Liver (tissue), 9 donors: ENCODE results near the gene TREML2. TPM values are rescaled to one million over a fixed set of nuclear protein-coding genes. Genes with fewer than 3 reads are reported as not detected.

ENCODE experiments used
- DNase-seq: peaks from one replicate; pipeline ENCODE4 v3.0.0-alpha.2; 2017; ENCODE audit warnings: low spot score
- H3K27ac ChIP-seq, 2 donors: one replicate each; pipeline ENCODE4 v1.7.0; 2013; ENCODE audit warnings: inconsistent platforms in 2 of 2, low read length in 2 of 2, control low read depth in 1 of 2, low read depth in 1 of 2, mild to moderate bottlenecking in 1 of 2
- H3K27me3 ChIP-seq, 4 donors: one replicate each; pipeline versions ENCODE4 v1.6.1 to v1.7.0; 2013; ENCODE audit warnings: low read length in 3 of 4, inconsistent platforms in 1 of 4, mild to moderate bottlenecking in 1 of 4, moderate library complexity in 1 of 4; ENCODE audit not compliant: control insufficient read depth in 4 of 4, insufficient read depth in 4 of 4
- H3K36me3 ChIP-seq, 4 donors: one replicate each; pipeline versions ENCODE4 v1.6.1 to v1.7.0; 2013; ENCODE audit warnings: low read length in 3 of 4, mild to moderate bottlenecking in 3 of 4, low read depth in 1 of 4, moderate library complexity in 1 of 4; ENCODE audit not compliant: control insufficient read depth in 4 of 4, insufficient read depth in 3 of 4
- H3K4me1 ChIP-seq, 4 donors: one replicate each; pipeline versions ENCODE4 v1.6.1 to v1.7.0; 2013; ENCODE audit warnings: low read length in 3 of 4, mild to moderate bottlenecking in 3 of 4, moderate library complexity in 1 of 4; ENCODE audit not compliant: control insufficient read depth in 4 of 4, insufficient read depth in 4 of 4
- H3K4me3 ChIP-seq, 3 donors: one replicate each; pipeline versions ENCODE4 v1.6.1 to v1.7.0; 2013; ENCODE audit warnings: low read length in 3 of 3, control low read depth in 1 of 3, low read depth in 1 of 3, mild to moderate bottlenecking in 1 of 3
- H3K9ac ChIP-seq, 2 donors: one replicate each; pipeline ENCODE4 v1.7.0; 2013; ENCODE audit warnings: low read length in 2 of 2, mild to moderate bottlenecking in 2 of 2, moderate library complexity in 2 of 2, control low read depth in 1 of 2, low read depth in 1 of 2
- H3K9me3 ChIP-seq, 4 donors: one replicate each; pipeline versions ENCODE4 v1.6.1 to v1.7.0; 2013; ENCODE audit warnings: low read length in 3 of 4; ENCODE audit not compliant: control insufficient read depth in 4 of 4
- ATF3 ChIP-seq: IDR thresholded peaks from 2 replicates; pipeline ENCODE4 v1.6.1; 2016; ENCODE audit warnings: antibody characterized with exemption
- EGR1 ChIP-seq, 2 donors: IDR thresholded peaks; 2 replicates each; pipeline ENCODE4 v1.6.1; 2016 to 2018; ENCODE audit warnings: antibody characterized with exemption in 2 of 2, low read depth in 2 of 2
- FOXA1 ChIP-seq: IDR thresholded peaks from 2 replicates; pipeline ENCODE4 v1.6.1; 2016; ENCODE audit warnings: antibody characterized with exemption
- FOXA2 ChIP-seq: IDR thresholded peaks from 2 replicates; pipeline ENCODE4 v1.6.1; 2016; ENCODE audit warnings: antibody characterized with exemption
- GABPA ChIP-seq, 2 donors: IDR thresholded peaks in 1 of 2; conservative IDR thresholded peaks in 1 of 2; 2 replicates each; pipeline ENCODE4 v1.6.1; 2016; ENCODE audit warnings: antibody characterized with exemption in 2 of 2, mild to moderate bottlenecking in 1 of 2, moderate library complexity in 1 of 2
- HNF4A ChIP-seq, 2 donors: conservative IDR thresholded peaks; 2 replicates each; pipeline ENCODE4 v1.6.1; 2016; ENCODE audit warnings: antibody characterized with exemption in 2 of 2, mild to moderate bottlenecking in 2 of 2
- HNF4G ChIP-seq: IDR thresholded peaks from 2 replicates; pipeline ENCODE4 v1.6.1; 2016; ENCODE audit warnings: antibody characterized with exemption
- JUND ChIP-seq, 2 donors: IDR thresholded peaks; 2 replicates each; pipeline ENCODE4 v1.6.1; 2016; ENCODE audit warnings: antibody characterized with exemption in 2 of 2
- MAX ChIP-seq: IDR thresholded peaks from 2 replicates; pipeline ENCODE4 v1.6.1; 2016; ENCODE audit warnings: antibody characterized with exemption
- RAD21 ChIP-seq, 2 donors: IDR thresholded peaks; 2 replicates each; pipeline ENCODE4 v1.6.1; 2016; ENCODE audit warnings: antibody characterized with exemption in 2 of 2, mild to moderate bottlenecking in 2 of 2
- RXRA ChIP-seq, 2 donors: IDR thresholded peaks; 2 replicates each; pipeline ENCODE4 v1.6.1; 2017 to 2018; ENCODE audit warnings: antibody characterized with exemption in 2 of 2, mild to moderate bottlenecking in 1 of 2
- SP1 ChIP-seq: IDR thresholded peaks from 2 replicates; pipeline ENCODE4 v1.6.1; 2018; ENCODE audit warnings: antibody characterized with exemption, mild to moderate bottlenecking
- TAF1 ChIP-seq: conservative IDR thresholded peaks from 2 replicates; pipeline ENCODE4 v1.6.1; 2016; ENCODE audit warnings: antibody characterized with exemption, mild to moderate bottlenecking
- YY1 ChIP-seq: IDR thresholded peaks from 2 replicates; pipeline ENCODE4 v1.6.1; 2016; ENCODE audit warnings: antibody characterized with exemption, mild to moderate bottlenecking
- ZBTB33 ChIP-seq: IDR thresholded peaks from 2 replicates; pipeline ENCODE4 v1.6.1; 2016; ENCODE audit warnings: antibody characterized with exemption
- WGBS: extraction: QIAGEN DNeasy Blood & Tissue Kit; methylation state at CpG from one replicate; pipeline ENCODE4 v1.1.7; 2013; 5-methylcytosine and 5-hydroxymethylcytosine counted together
- polyA plus RNA-seq, 2 donors: library from polyadenylated mRNA; stranded (reverse) in 1 of 2; unstranded in 1 of 2; fragments of 200-250 nt in 1 of 2; fragments of >200 nt in 1 of 2; fragmentation: Nextera tagmentation in 1 of 2; extraction: Ambion mirVana in 1 of 2; gene quantifications; one replicate each; pipeline versions ENCODE4 v1.2.1 to v1.2.3, GENCODE V29; 2013 to 2015
- total RNA-seq, 2 donors: library from RNA; depleted of rRNA; stranded (reverse); fragments of >200 nt; gene quantifications; one replicate each; pipeline ENCODE4 v1.2.3, GENCODE V29; 2014
- TF ChIP-seq, protein P1 (sequence below): fragments of 150-350 bp; IDR thresholded peaks from 2 replicates; pipeline ENCODE4 v1.5.1; 2017; ENCODE audit warnings: improper control_type of control experiment, low read depth, low read length; ENCODE audit not compliant: missing input control
- TF ChIP-seq, protein P2 (sequence below): IDR thresholded peaks from 2 replicates; pipeline ENCODE4 v1.6.1; 2016; ENCODE audit warnings: antibody characterized with exemption, mild to moderate bottlenecking
- donor health status: healthy.
- donor health status: healthy.
- donor health status: healthy.
- donor health status: healthy.
- donor health status: healthy.

TREML2 gene
- total and polyA plus RNA-seq, 4 donors = 0.03 to 9.8 (median 0.23) TPM

GRCh38 chr6:41155132-41155805, 45.7 kb downstream of the TREML2 start (continued):
- TF ChIP-seq ZBTB33 (no peak), FOXA2 (no peak)

DNA sequence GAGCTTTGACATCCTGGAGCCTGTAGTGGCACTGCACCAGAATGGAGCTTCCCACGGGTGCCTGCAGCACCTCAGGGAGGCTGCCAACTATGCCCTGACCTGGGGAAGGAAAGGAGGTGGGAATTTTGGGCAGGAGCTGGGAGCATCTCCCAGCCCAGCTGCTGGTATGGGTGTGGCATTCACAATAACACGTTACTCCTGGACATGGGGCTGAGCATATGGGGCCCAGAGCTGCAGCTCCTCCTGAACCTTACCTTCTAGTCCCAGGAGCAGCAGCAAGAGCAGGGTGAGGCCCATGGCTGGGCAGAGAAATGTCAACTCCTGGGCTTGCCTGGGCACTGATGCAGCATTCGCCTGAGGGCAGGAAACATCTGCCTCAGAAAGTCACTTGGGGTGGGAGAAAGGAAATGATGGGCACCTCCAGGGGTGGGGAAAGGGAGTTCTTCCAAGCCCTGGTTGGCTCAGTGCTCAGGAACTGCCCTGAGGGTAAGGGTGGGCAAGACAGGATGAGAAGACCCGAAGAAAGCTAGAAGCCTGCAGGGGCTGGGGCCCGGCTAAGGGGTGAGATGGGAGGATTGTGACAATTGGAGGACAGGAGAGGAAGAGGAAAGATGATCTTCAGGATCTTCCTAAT, 46.8 kb downstream of the TREML2 start, which contains the start of gene TREML1:
TREML1 (minus strand) TSS at position 356 of the 634 bp plus-strand sequence; CDS start at position 297, 59 bp downstream.
- 73% methylated on average over 5 of the region's 5 CpGs for WGBS
- Histone ChIP-seq H3K4me1 (no peaks in the 10 kb centered on the region), H3K4me3 (no peak within 1 kb of the TSS), H3K27me3 (no peaks in the 10 kb centered on the region), H3K27ac (no peak within 1 kb of the TSS), H3K9me3 (no peaks in the 10 kb centered on the region), H3K36me3 (peaks cover 0 to under 1% (median 0%) of the 10 kb centered on the region in 4 donors), H3K9ac (no peak within 1 kb of the TSS)
- no peak for DNase-seq
- TF ChIP-seq FOXA2 (no peak), GABPA (IDR thresholded peaks at IDR 0.05 in 1 of 2, conservative IDR thresholded peaks at IDR 0.05 in 1 of 2) (no peak), SP1 (no peak), HNF4G (no peak), FOXA1 (no peak), EGR1 (IDR thresholded peaks at IDR 0.05; ENCODE audit: low read depth in 2 of 2) (no peak), TAF1 (no peak), HNF4A (conservative IDR thresholded peaks at IDR 0.05) (no peak), ATF3 (no peak), MAX (no peak), RAD21 (IDR thresholded peaks at IDR 0.05) (no peak), JUND (IDR thresholded peaks at IDR 0.05) (no peak), YY1 (no peak)
- TF ChIP-seq, protein P1, sequence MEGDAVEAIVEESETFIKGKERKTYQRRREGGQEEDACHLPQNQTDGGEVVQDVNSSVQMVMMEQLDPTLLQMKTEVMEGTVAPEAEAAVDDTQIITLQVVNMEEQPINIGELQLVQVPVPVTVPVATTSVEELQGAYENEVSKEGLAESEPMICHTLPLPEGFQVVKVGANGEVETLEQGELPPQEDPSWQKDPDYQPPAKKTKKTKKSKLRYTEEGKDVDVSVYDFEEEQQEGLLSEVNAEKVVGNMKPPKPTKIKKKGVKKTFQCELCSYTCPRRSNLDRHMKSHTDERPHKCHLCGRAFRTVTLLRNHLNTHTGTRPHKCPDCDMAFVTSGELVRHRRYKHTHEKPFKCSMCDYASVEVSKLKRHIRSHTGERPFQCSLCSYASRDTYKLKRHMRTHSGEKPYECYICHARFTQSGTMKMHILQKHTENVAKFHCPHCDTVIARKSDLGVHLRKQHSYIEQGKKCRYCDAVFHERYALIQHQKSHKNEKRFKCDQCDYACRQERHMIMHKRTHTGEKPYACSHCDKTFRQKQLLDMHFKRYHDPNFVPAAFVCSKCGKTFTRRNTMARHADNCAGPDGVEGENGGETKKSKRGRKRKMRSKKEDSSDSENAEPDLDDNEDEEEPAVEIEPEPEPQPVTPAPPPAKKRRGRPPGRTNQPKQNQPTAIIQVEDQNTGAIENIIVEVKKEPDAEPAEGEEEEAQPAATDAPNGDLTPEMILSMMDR = no peak

DNA sequence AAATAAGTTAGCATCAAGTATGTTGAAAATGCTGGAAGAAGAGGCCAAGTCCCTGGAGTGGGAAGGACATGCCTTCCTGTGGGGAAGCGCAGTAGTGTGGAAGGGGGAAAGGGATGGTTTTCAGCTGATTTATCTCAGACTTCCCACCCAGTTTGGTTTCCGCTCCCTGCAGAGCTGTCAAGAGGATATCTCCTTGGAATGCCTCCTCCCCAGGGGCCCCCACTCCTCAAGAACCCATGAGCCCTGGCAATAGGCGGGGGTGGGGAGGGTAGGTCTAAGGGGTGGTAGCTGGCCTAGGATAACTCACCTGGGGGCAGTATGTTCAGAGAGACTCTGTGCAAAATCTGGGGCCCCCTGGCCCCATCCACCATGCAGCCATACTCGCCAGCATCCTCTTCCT, 47.5 kb downstream of the TREML2 start:
- H3K9me3 ChIP-seq = no peaks in the 10 kb centered on the region
- H3K9ac ChIP-seq = no peak overlapping the region
- no peak overlapping the region for H3K27ac ChIP-seq
- DNase-seq = no peak
- no peaks in the 10 kb centered on the region for H3K4me1 ChIP-seq
- WGBS = 86% methylated on average over 4 of the region's 4 CpGs
- H3K27me3 ChIP-seq = no peaks in the 10 kb centered on the region
- no peak overlapping the region for H3K4me3 ChIP-seq
- peaks cover 0 to 2% (median 0%) of the 10 kb centered on the region in 4 donors for H3K36me3 ChIP-seq
- TF ChIP-seq FOXA2 (no peak), ATF3 (no peak), RXRA (IDR thresholded peaks at IDR 0.05) (no peak), TAF1 (no peak), SP1 (no peak), YY1 (no peak), FOXA1 (no peak), RAD21 (IDR thresholded peaks at IDR 0.05) (no peak)
- TF ChIP-seq, protein P2, sequence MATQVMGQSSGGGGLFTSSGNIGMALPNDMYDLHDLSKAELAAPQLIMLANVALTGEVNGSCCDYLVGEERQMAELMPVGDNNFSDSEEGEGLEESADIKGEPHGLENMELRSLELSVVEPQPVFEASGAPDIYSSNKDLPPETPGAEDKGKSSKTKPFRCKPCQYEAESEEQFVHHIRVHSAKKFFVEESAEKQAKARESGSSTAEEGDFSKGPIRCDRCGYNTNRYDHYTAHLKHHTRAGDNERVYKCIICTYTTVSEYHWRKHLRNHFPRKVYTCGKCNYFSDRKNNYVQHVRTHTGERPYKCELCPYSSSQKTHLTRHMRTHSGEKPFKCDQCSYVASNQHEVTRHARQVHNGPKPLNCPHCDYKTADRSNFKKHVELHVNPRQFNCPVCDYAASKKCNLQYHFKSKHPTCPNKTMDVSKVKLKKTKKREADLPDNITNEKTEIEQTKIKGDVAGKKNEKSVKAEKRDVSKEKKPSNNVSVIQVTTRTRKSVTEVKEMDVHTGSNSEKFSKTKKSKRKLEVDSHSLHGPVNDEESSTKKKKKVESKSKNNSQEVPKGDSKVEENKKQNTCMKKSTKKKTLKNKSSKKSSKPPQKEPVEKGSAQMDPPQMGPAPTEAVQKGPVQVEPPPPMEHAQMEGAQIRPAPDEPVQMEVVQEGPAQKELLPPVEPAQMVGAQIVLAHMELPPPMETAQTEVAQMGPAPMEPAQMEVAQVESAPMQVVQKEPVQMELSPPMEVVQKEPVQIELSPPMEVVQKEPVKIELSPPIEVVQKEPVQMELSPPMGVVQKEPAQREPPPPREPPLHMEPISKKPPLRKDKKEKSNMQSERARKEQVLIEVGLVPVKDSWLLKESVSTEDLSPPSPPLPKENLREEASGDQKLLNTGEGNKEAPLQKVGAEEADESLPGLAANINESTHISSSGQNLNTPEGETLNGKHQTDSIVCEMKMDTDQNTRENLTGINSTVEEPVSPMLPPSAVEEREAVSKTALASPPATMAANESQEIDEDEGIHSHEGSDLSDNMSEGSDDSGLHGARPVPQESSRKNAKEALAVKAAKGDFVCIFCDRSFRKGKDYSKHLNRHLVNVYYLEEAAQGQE = no peak
- TF ChIP-seq, protein P1 = no peak
